ENCODE measurements around the gene ZNF398.

GRCh38 chr7:149133028-149133710 is 14.1 kb upstream of the ZNF398 start:
- TF ChIP-seq, protein P1, sequence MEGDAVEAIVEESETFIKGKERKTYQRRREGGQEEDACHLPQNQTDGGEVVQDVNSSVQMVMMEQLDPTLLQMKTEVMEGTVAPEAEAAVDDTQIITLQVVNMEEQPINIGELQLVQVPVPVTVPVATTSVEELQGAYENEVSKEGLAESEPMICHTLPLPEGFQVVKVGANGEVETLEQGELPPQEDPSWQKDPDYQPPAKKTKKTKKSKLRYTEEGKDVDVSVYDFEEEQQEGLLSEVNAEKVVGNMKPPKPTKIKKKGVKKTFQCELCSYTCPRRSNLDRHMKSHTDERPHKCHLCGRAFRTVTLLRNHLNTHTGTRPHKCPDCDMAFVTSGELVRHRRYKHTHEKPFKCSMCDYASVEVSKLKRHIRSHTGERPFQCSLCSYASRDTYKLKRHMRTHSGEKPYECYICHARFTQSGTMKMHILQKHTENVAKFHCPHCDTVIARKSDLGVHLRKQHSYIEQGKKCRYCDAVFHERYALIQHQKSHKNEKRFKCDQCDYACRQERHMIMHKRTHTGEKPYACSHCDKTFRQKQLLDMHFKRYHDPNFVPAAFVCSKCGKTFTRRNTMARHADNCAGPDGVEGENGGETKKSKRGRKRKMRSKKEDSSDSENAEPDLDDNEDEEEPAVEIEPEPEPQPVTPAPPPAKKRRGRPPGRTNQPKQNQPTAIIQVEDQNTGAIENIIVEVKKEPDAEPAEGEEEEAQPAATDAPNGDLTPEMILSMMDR (IDR thresholded peaks at IDR 0.05), result no peak
- no peak for TF ChIP-seq POLR2A (IDR thresholded peaks at IDR 0.05)
- no peak for TF ChIP-seq POLR2AphosphoS5 (IDR thresholded peaks at IDR 0.05)
- TF ChIP-seq EP300 (IDR thresholded peaks at IDR 0.05), result no peak

All from sigmoid colon (tissue), 4 donors.